ENCODE measurements around the gene DEUP1. TPM values are rescaled to one million over a fixed set of nuclear protein-coding genes. Genes with fewer than 3 reads are reported as not detected.
"Not testable (repeated sequence)": the region's sequence is repeated elsewhere in the genome, so short reads cannot be mapped to it uniquely, and the experiment has no call there.

DEUP1 gene
- total RNA-seq, 6 donors from 2014 or later: 1.0 to 3.1 TPM; not detected in 4

DNA sequence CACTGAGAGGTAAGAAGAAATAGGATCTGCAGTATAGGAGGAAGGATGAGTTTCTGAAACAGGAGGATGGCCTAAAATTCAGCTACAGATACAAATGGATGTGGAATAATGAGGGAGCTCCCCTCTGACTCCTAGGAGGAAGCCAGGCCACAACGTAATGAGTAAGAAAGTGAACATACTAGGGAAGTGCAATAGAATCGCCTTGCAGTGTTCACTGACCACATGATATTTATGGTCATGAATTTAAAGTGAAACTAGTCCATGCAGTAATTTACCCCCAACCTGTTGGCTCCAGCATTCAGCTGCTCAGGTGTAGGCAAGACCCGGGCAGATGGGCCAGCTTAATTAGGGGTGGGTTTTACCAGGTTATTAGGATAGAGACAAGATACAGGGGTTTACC, 101.7 kb downstream of the DEUP1 start:
- H3K4me3 ChIP-seq: no peak overlapping the region
- DNase-seq (no peak), ATAC-seq (ENCODE audit: low FRiP score in 2 of 2) (no peak)
- H3K27ac ChIP-seq: no peak overlapping the region
- H3K9me3 ChIP-seq: no peaks in the 10 kb centered on the region
- WGBS, 2 donors: 74 to 86% methylated on average over 3 of the region's 3 CpGs
- no peaks in the 10 kb centered on the region for H3K27me3 ChIP-seq
- no peaks in the 10 kb centered on the region for H3K4me1 ChIP-seq
- TF ChIP-seq, protein P1, sequence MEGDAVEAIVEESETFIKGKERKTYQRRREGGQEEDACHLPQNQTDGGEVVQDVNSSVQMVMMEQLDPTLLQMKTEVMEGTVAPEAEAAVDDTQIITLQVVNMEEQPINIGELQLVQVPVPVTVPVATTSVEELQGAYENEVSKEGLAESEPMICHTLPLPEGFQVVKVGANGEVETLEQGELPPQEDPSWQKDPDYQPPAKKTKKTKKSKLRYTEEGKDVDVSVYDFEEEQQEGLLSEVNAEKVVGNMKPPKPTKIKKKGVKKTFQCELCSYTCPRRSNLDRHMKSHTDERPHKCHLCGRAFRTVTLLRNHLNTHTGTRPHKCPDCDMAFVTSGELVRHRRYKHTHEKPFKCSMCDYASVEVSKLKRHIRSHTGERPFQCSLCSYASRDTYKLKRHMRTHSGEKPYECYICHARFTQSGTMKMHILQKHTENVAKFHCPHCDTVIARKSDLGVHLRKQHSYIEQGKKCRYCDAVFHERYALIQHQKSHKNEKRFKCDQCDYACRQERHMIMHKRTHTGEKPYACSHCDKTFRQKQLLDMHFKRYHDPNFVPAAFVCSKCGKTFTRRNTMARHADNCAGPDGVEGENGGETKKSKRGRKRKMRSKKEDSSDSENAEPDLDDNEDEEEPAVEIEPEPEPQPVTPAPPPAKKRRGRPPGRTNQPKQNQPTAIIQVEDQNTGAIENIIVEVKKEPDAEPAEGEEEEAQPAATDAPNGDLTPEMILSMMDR (IDR thresholded peaks at IDR 0.05): no peak
- no peak for TF ChIP-seq POLR2A (IDR thresholded peaks at IDR 0.05)
- no peak for TF ChIP-seq EP300 (IDR thresholded peaks at IDR 0.05)
- no peak for TF ChIP-seq POLR2AphosphoS5 (IDR thresholded peaks at IDR 0.05)
- H3K36me3 ChIP-seq: no peaks in the 10 kb centered on the region

DNA sequence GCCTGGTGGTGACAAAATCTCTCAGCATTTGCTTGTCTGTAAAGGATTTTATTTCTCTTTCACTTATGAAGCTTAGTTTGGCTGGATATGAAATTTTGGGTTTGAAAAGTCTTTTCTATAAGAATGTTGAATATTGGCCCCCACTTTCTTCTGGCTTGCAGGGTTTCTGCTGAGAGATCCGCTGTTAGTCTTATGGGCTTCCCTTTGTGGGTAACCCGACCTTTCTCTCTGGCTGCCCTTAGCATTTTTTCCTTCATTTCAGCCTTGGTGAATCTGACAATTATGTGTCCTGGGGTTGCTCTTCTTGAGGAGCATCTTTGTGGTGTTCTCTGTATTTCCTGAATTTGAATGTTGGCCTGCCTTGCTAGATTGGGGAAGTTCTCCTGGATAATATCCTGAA, 112.7 kb downstream of the DEUP1 start:
- 89 to 90% methylated on average over 2 of the region's 2 CpGs for WGBS, 2 donors
- H3K27me3 ChIP-seq; H3K9me3 ChIP-seq; H3K4me1 ChIP-seq; H3K27ac ChIP-seq; DNase-seq; H3K36me3 ChIP-seq; ATAC-seq (ENCODE audit: low FRiP score in 2 of 2); H3K4me3 ChIP-seq: not testable (repeated sequence)

DNA sequence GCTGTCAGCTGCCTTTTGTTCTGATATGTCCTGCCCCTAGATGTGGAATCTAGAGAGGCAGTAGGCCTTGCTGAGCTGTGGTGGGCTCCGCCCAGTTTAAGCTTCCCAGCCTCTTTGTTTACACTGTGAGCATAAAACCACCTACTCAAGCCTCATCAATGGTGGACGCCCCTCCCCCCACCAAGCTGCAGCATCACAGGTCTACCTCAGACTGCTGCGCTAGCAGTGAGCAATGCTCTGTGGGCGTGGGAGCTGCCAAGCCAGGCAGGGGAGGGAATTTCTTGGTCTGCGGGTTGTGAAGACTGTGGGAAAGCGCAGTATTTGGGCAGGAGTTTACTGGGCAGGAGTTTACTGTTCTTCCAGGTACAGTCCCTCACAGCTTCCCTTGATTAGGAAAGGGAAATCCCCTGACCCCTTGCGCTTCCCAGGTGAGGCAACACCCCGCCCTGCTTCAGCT, 114.1 kb downstream of the DEUP1 start:
- DNase-seq: peak in 1 of 2 donors; percentile 10
- ATAC-seq (ENCODE audit: low FRiP score in 2 of 2): no peak
- Histone ChIP-seq H3K4me3 (no peak overlapping the region), H3K27ac (no peak overlapping the region), H3K9me3 (no peaks in the 10 kb centered on the region), H3K36me3 (no peaks in the 10 kb centered on the region), H3K4me1 (no peaks in the 10 kb centered on the region), H3K27me3 (no peaks in the 10 kb centered on the region)
- 75 to 81% methylated on average over 8 of the region's 8 CpGs for WGBS, 2 donors
- TF ChIP-seq POLR2A (IDR thresholded peaks at IDR 0.05) (no peak), EP300 (IDR thresholded peaks at IDR 0.05) (no peak), POLR2AphosphoS5 (IDR thresholded peaks at IDR 0.05) (no peak)
- TF ChIP-seq, protein P1 (IDR thresholded peaks at IDR 0.05): no peak

DNA sequence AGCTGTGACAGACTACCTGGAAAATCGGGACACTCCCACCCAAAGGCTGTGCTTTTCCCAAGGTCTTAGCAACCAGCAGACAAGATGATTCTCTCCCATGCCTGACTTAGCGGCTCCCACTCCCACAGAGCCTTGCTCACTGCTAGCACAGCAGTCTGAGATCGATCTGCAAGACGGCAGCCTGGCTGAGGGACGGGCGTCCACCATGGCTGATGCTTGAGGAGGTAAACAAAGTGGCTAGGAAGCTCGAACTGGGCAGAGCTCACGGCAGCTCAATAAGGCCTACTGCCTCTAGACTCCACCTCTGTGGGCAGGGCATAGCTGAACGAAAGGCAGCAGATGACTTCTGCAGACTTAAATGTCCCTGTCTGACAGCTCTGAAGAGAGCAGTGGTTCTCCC, 127.7 kb downstream of the DEUP1 start:
- 83 to 85% methylated on average over 2 to 9 of the region's 9 CpGs for WGBS, 2 donors

DNA sequence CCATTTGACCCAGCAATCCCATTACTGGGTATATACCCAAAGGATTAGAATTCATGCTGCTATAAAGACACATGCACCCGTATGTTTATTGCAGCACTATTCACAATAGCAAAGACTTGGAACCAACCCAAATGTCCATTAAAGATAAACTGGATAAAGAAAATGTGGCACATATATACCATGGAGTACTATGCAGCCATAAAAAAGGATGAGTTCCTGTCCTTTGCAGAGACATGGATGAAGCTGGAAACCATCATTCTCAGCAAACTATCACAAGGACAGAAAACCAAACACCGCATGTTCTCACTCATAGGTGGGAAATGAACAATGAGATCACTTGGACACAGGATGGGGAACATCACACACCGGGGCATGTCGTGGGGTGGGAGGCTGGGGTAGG, 133.1 kb downstream of the DEUP1 start:
- H3K36me3 ChIP-seq; ATAC-seq (ENCODE audit: low FRiP score in 2 of 2); DNase-seq; H3K9me3 ChIP-seq; H3K27me3 ChIP-seq; H3K27ac ChIP-seq; H3K4me3 ChIP-seq; H3K4me1 ChIP-seq: not testable (repeated sequence)
- WGBS, 2 donors: 92 to 94% methylated on average over 4 of the region's 4 CpGs

More for the DNA sequence above, 127.7 kb downstream of the DEUP1 start:
- ATAC-seq (ENCODE audit: low FRiP score in 2 of 2): no peak
- Histone ChIP-seq H3K9me3 (no peaks in the 10 kb centered on the region), H3K4me1 (no peaks in the 10 kb centered on the region), H3K27ac (no peak overlapping the region), H3K27me3 (no peaks in the 10 kb centered on the region), H3K4me3 (no peak overlapping the region), H3K36me3 (no peaks in the 10 kb centered on the region)
- DNase-seq: no peak
- no peak for TF ChIP-seq POLR2A (IDR thresholded peaks at IDR 0.05)
- TF ChIP-seq, protein P1 (IDR thresholded peaks at IDR 0.05): no peak
- no peak for TF ChIP-seq EP300 (IDR thresholded peaks at IDR 0.05)

DNA sequence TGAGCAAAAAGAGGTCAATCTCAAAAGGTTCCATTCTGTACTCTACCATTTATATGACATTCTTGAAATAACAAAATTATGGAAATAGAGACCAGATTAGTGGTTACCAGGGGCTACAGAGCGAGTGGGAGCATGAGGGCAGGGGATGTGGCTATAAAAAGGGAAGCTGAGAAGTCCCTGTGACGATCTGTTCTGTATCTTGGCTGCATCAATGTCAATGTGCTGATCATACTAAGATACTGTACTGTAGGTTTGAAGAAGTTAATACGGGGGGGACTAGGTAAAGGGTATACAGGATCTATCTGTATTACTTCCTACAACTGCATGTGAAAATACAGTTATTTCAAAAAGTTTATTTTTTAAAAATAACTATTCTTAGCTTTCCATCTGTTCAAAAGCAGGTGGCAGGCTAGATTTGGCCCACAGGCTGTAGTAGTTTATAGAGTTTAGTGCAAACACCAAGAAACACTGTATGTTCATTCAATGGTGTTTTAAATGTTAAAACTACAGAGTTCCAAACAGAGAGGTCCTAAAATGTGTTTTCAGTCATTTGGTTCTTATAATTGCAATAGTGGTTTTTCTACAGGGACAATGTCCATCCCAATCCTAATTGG, 134.5 kb downstream of the DEUP1 start:
- Histone ChIP-seq H3K36me3 (no peaks in the 10 kb centered on the region), H3K4me3 (no peak overlapping the region), H3K9me3 (no peaks in the 10 kb centered on the region), H3K27ac (no peak overlapping the region), H3K27me3 (no peaks in the 10 kb centered on the region), H3K4me1 (no peaks in the 10 kb centered on the region)
- 50 to 62% methylated on average over 3 of the region's 3 CpGs for WGBS, 2 donors
- no peak for ATAC-seq (ENCODE audit: low FRiP score in 2 of 2)
- no peak for DNase-seq
- no peak for TF ChIP-seq POLR2AphosphoS5 (IDR thresholded peaks at IDR 0.05)
- no peak for TF ChIP-seq POLR2A (IDR thresholded peaks at IDR 0.05)
- TF ChIP-seq, protein P1 (IDR thresholded peaks at IDR 0.05): no peak
- no peak for TF ChIP-seq EP300 (IDR thresholded peaks at IDR 0.05)
